PFSK-1 (cell line): ENCODE data around the gene DACH1.

Source experiments
- POLR2AphosphoS5 ChIP-seq: IDR thresholded peaks from 2 replicates; pipeline ENCODE4 v1.6.1; 2012; ENCODE audit warnings: low read depth, mild to moderate bottlenecking, control low read depth, low read length, moderate library complexity
- REST ChIP-seq, 2 experiments: IDR thresholded peaks; 2 replicates each; pipeline versions ENCODE4 v1.6.1 to v1.8.0; 2011 to 2012; ENCODE audit warnings: low read depth in 2 of 2, low read length in 2 of 2, control low read depth in 1 of 2, inconsistent platforms in 1 of 2, mild to moderate bottlenecking in 1 of 2, moderate library complexity in 1 of 2; ENCODE audit not compliant: insufficient read depth in 1 of 2

- TF ChIP-seq POLR2AphosphoS5, result no peak
- TF ChIP-seq REST (IDR thresholded peaks at IDR 0.05; ENCODE audit: insufficient read depth in 1 of 2, low read depth in 2 of 2, low read length in 2 of 2), result no peak
These were observed 86.5 kb downstream of the DACH1 start for GRCh38 chr13:71780546-71780945.
